Renal pelvis (tissue), 4 donors: ENCODE data around the gene OTULIN. TPM values are rescaled to one million over a fixed set of nuclear protein-coding genes. Genes with fewer than 3 reads are reported as not detected.

Experiments used
- DNase-seq: peaks from one replicate; pipeline ENCODE4 v3.0.0-alpha.2; 2013
- polyA plus RNA-seq, 3 donors: library from polyadenylated mRNA; unstranded; fragments of 120-200 nt; gene quantifications; one replicate each; pipeline ENCODE4 v1.2.1, GENCODE V29; 2013; ENCODE audit not compliant: insufficient read length in 3 of 3

The OTULIN gene
- polyA plus RNA-seq, 3 donors: 17.1 to 20.1 (median 18.0) TPM

DNA sequence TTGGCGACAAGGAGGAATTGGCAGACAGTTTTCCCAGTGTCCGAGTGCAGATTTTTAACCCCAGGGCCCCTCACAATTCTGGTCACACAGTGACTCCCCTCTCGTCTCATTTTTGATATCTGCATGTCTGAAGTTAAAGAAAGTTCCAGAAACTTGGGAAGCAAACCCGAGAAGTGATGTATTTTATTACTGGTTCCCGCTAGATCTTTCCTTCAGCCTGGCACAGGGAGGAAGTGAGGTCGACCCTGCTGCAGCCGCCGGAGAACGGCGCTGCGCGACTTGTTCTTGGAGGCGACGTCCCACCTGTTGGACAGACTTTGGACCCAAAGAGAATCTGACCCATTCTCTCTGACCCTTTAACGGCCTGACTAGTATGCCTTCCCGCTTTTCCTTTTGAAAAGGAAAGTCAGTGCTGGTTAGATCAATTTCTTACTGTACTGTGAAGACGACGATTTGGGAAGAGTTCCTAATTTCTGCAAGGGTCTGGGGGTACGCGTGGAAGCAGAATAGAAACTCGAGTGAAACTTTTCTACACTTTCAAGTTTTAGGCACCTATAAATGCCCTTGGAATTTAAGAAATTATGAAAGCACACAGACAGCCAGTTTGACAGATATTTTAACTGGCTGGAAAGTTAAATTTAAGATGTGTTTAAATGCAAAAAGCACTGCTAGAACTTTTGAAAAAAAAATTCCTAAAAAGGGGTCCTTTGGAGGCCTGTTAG is 744 bp downstream of the OTULIN start:
- DNase-seq: no peak

DNA sequence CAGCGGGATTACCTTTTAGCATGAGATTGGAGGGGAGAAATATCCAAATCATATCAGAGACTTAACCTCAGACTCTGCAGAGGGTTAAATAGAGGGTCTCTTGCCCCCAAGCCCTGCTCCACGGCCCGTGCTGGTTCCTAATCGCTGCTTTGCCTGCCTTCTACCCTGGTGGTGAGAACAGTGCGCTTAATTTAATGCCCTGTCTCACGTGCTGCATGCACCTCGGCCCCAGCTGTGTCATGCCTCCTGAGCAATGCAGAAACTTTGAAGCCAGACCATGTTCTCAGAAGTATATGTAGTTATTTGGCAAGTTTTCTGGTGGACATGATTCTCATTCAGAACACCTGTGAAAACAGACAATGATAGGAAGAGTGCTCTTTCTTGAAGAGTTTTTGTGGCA is 1.4 kb downstream of the OTULIN start:
- DNase-seq: no peak

DNA sequence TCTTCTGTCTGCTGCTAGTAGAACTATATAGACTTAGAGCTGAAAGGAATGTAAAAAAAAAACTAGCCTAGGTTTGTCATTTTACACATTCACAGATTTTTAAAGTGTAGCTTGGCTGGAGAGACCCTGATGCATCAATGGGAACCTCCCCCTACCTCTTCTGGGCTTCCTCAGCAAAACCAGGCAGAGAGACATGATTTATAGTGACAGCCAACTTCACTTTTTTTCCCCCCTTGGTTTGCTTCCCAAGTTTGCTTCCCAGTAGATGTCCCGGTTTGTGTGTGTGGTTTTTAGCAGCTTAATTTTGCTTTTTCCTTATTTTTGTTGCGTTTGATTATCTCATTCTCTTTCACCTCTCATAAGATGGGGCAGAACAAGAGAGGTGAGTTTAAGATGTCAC is 1.8 kb downstream of the OTULIN start:
- DNase-seq: no peak

DNA sequence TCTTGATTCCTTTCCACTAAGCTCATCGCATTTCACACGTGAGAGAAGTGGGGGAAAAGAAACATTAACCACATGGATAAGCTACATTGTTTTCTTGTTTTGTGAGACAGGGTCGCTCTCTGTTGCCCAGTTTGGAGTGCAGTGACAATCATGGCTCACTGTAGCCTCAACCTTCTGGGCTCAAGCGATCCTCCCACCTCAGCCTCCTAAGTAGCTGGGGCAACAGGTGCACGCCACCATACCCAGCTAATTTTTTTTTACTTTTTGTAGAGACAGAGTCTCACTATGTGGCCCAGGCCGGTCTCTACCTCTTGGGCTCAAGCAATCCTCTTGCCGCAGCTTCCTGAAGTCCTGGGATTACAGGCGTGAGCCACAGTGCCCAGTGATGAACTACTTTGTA is 2.8 kb downstream of the OTULIN start:
- no peak for DNase-seq

DNA sequence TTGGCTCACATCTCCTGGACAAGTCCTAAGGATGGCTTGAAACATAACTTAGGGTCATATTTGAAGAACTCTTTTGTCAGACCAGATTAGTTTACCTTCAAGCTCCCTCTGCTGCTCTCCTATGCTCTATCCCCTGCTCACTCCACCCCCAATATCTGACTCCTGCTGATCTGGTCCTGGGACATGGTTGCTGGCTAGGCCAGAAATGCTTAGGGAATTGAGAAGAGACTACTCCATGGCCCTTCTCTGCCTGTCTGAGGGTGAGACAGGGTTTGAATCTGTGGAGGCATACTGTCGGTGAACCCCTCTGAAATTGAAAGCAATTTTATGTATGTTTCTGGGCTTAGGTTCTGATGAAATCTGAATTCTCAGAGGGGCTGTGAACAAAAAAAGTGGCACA is 3.3 kb downstream of the OTULIN start:
- no peak for DNase-seq

DNA sequence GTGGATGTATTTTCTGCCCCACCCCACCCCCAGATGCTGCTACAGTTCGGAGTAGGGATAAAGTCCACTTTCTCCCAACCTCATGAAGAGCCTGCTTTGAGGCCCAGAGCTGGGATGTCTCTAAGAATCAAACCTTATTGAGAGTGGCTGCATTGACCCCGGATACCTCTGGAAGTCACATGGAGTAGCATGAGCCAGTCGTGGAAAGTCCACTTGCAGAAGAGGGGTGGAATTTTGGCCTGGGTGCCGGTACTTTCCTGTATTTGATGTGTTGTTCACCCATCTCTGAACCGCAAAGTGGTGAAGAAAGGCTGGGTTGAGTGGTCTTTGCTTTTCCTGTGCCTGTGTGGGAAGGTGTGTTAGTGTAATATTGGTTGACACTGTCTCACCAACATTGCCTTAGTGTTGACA is 3.7 kb downstream of the OTULIN start:
- DNase-seq: no peak

DNA sequence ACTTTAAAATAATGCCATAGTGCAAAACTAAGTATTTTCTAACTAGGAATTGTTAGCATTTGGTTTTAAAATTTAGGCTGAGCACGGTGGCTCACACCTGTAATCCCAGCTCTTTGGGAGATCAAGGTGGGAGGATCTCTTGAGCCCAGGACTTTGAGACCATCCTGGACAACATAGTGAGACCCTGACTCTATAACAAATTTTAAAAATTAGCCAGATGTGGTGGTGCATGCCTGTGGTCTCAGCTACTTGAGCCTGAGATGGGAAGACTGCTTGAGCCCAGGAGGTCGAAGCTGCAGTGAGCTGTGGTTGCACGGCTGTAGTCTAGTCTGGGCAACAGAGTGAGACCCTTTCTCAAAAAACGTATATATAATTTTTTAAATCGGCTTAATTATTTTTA is 4.9 kb downstream of the OTULIN start:
- DNase-seq: no peak

DNA sequence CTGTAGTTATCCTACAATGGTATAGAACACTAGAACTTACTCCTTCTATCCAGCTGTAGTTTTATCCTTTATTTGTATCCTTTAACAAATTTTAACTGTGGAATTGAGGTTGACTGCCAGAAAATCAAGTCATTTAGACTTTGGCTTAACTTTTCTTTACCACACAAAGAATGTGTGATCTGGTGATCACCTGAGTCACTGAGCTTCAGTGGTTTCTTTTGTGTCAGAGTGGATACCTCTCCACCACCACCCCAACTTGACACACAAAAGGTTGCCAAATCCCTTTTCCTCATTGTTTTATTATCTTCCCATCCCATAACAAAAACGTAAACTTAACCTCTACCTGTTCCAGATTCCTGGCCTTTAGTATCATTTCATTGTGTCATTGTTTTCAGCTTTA is 5.5 kb downstream of the OTULIN start:
- no peak for DNase-seq

DNA sequence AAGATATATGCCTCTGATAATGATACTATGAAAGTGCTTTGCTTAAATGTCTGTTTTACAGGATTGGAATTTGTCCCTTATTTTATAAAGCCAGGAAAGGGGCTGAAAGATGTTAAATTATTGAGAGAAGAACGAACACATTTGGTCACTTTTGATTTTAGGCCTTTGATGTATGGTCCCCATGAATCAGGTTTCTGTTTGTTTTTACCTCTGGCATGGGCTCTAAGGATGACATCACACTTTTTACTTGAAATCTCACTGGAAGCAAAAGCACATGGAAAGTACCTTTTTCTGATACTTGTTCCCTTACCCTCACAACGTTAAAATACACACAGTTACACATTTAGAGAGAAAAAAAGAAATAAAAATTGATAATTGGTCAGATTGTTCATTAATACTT is 6.9 kb downstream of the OTULIN start:
- no peak for DNase-seq

DNA sequence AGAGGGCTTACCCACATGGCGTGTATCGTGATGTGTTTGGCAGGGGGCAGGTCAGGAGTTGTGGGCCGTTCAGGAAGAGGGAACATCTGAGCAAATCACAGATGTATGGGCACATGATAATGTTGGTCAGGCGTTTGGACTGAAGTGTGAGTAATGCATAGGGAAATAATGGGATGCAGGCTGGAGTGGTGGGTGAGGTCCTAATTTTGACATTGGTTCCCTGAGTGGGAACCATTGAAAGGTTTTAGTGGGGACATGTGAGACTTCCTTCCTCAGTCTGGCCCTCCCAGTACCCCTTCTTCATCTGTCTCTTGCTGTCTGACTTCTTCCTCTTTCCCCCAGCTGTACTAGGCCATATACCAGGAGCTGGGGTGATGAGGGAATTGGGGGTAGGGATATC is 7.6 kb downstream of the OTULIN start:
- no peak for DNase-seq

DNA sequence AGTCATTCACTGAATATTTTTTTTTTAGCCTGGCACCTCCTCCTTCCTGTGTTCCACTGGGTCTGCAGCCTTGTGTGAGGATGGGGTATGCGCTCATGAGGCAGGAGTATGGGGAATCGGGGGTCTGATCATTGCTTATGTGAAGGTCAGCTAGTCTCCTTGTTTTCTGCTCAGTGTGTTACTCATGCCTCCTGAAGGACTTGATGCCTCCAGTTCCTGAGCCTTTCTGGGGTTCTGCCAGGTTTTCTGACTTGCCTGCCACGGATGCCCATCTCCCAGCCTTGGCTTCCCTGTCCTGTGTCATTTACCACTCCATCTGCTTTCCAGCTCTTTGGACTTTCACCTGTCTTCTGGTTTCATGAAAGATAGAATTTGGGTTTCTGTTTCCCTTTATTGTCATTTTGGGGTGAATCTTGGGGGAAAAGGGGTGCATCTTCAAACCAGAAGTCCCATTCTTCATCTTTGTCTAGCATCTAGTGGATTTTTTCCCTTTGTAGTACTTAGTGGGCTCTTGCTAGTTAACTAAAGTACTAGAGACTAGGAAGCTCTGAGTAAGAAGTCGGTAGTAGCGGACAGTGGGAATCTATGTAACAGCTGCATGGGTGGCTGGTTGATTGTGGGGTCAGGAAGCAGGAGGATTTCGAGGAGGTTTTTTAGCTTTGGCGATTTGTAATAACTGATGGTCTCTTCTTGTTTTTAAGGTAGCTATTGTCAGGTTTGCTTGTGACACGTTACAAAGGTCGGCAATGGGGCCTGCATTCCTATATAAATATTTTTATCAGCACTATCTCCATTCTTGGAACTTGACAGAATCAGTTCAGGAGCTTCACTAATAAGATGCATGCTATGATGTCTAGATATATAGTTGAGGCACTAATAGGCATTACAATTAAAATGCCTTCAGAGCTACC is 8.2 kb downstream of the OTULIN start:
- DNase-seq: no peak

DNA sequence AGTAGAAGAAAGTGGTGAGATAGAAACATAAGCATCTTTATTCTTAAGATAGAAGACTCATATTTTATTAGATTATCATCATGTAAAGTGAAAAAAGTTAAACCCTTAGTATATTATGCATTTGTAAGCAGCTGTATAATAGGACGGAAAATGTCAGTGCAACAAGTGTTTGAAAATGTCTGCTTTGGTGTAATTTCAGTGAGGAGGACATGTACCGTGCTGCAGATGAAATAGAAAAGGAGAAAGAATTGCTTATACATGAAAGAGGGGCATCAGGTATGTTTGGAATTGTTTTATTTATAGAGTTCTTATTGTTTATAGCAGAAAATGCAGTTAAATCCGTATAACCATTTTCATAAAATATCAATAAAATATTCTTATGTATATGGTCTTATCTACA is 8.9 kb downstream of the OTULIN start:
- DNase-seq: no peak

DNA sequence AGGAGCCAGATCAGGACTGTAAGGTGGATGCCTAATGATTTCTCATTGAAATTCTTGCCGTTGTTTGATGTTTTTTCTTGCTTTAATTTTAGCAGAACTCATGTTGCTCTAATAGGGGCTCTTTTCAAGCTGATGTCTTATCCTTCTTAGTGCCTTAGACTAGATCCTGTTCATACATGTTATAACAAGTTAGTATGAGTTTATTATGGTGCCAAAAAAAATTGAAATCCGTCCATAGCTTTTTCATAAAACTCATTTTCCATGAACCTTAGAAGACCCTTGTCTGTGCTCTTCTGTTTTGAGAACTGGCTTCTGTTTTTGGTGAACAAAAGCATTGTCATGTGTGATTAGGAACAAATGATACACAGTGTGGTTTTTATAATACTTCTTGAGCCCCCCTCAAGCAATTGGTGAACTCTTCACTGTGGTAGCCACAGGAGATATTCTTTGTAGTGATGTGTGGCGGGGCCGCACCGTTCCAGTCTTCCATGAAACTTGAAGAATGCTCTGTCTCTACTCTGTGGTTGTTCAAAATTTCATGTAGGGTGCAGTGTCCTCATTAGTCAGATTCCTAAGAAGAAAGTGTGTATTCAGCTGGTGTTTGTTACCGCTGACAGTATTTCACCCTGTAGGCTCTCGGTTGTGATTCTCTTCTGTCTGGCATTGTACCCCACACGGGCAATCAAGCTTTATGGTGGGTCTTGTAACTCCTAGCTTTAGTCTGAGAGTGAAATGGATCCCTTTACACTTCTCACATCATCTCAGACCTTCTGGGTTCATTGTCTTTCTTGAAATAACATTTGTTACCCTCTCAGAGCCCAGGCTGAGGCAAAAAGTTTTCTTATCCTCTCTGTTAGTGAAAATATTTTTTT is 10.7 kb downstream of the OTULIN start:
- no peak for DNase-seq

DNA sequence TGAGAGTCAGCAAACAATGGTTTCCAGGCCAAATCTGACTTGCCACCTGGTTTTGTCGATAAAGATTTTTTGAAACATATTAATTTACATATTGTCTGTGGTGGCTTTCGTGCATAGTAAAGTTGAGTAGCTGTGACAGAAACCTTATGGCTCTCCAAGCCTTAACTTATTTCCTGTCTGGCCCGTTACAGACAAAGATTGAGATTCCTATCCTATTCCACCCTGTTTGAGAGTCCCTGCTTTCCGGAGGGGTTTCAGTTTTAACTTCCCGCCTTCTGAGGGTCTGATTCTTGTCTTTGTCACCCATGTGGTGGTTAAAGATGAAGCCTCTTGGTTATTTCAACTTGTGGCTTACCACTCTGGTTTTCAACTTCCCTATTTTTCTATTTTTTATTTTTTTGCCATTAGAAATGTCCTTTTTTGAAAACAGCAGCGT is 11.4 kb downstream of the OTULIN start:
- no peak for DNase-seq

DNA sequence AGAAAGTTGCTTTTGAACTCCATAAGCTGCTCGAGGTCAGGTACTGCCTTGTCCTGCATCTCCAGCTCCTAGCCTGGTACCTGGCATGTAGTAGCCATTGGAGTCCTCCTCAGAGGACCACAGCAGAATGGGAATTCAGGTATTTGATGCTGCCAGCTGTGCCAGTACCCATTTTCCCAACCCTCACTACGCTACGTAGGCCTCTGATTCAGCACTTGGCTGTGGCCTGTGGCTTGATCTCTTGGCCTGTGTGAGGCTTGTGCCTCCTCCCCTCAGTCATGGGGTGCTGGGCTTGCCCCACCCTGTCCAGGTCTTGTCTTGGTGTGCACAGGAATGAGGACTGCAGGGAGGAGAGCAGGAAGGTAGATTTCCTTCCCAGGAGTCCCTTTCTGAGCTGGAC is 11.8 kb downstream of the OTULIN start:
- DNase-seq: no peak

DNA sequence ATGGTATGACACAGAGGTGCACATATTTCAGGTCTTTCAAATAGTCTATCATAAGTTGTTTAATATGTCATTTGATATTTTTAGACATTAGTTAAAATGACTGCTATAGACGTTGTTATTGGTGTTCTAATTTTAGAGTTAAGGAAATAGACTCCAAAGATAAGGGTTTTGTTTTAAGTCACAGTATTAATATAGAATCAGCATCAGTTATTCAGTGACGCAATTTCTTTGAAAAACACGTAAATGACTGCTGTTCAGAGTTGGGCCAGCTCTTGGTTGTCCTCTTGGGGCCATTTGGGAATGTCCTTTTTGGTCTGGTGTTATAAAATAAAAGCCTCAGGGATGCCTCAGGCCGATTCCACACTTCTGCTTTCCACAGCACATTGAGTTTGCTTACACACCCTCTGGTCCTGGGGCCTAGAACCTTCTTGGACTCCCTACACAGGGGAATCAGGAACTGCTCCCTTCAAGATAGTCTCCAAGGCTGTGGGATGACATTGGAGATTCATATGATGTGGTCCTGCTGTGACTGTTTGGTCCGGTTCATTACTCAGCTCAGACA is 14.3 kb downstream of the OTULIN start:
- no peak for DNase-seq

DNA sequence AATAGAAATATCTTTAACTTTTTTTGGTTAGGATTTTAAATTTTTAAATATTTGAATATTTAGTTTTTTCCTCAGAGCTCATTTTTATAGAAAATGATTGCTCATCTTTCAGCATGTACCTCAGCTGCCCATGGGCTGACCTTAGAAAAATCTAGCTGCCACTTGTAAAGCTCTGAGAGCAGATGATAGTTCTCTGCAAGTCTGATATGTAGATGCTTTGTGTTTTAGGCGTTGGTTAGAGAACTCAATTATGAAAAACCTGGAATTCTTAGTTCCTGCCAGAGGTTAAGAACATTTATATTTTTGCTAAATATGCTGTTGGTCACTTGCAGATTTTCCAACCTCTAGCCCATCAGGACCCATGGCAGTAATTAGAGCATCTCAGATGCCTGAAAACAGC is 15.1 kb downstream of the OTULIN start:
- DNase-seq: no peak

DNA sequence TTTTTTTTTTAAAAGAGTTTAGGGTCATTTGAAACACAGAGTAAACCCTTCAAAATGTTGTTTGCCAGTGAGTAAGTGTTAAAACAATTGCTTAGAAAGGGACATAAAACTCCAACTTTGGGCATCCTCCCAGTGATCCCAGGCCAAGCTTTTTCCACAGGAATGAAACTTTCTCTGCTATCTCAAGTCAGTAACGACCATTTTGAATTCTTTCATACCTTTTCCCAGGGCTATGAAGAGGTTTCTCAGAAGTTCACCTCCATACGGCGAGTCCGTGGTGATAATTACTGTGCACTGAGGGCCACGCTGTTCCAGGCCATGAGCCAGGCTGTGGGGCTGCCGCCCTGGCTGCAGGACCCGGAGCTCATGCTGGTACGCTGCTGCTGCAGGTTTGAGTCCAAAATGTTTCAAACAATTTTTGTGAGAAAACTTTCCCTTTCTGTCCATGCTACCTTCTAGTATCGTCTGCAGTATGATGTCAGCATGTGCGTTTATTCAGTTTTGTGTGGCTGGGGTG is 16.8 kb downstream of the OTULIN start:
- DNase-seq: no peak

DNA sequence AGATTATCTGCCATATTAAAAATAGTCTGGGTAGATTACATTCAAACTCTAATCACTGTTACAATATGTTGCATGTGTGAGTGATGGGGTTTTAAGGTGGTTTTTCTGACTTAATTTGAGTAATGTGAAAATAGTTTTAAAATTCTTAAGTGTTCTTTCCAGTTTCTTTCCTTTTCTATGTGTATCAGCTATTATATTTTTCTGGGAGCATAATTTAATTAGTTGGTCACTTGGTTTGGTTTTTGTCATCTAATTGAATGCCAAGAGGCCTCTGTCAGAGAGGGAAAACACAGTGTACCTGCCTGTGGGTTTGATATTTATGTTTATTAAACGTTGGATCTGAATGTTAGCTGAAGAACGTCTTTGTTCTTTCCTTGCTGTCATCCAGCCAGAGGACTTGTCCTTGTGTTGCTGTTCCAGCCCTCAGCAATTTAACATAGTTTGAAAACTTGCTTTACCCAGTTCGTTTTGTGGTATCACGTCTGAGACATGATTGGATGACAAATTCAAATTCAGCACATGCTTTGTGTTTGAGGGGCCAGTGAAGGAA is 19.5 kb downstream of the OTULIN start:
- DNase-seq: no peak

DNA sequence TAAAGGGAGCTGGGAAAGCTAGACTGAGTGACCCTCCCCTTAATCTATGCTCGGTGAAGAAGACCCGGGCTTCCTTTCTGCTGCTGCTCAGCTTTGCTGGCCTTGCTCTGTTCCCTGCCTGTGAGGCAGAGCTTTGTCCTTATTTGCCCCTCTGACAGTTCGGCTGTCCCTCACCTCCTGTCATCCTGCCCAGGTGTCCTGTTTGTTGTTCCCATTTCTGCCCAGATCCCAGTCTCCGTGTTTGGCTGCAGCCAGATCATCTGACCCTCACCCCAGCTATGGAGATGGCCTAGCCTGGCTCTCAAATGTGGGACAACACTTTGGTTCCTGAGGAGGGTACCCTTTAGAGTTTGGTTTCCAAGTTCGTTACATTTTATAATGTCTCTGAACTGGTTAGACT is 20.2 kb downstream of the OTULIN start:
- DNase-seq: no peak

DNA sequence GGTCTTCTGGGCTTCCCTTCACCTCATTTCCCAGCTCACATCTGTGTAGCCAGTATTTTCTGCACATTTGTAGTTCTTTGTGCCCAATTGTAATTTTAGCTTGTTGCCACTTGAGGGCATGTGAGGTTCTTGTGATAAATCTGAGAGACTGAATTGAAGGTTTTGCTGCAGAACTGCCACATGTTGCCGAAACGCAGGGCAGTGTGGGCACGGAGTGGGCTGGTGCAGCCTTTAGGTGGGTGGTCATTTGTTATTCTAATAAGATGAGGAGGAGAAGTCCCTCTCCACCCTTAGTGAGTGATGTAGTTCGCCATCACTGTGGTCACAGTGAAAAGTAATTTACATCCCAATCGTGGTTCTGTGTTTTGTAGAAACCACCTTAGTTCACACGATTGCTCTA is 21.2 kb downstream of the OTULIN start:
- no peak for DNase-seq

DNA sequence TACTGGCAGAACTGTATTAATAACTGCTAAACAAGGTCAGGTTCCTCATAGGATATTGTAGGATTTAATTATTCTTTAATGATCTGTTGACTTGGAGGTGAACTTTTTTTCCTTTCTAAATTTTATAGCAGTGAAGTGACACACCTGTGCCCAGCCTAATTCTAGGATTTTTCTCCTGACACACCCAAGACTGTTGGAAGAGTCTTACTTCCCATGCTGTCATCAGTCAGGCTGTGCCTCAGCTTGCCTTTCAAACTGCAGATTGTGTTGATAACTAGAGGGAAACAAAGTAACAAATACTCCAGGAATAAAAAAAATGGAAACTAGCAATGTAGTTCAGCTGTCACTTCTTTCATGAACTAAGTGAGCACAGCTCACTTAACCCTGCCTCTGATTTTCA is 22.0 kb downstream of the OTULIN start:
- no peak for DNase-seq
